ENCODE measurements around the gene FFAR3. TPM values are rescaled to one million over a fixed set of nuclear protein-coding genes. Genes with fewer than 3 reads are reported as not detected.
A peak's percentile ranks its signal among the peaks of the same experiment; 100 is the strongest.

Gene FFAR3
- total and polyA plus RNA-seq, 2 of the 13 experiments (the other 11 are each of a cell fraction or from before 2014, with no cell fraction given): not detected

DNA sequence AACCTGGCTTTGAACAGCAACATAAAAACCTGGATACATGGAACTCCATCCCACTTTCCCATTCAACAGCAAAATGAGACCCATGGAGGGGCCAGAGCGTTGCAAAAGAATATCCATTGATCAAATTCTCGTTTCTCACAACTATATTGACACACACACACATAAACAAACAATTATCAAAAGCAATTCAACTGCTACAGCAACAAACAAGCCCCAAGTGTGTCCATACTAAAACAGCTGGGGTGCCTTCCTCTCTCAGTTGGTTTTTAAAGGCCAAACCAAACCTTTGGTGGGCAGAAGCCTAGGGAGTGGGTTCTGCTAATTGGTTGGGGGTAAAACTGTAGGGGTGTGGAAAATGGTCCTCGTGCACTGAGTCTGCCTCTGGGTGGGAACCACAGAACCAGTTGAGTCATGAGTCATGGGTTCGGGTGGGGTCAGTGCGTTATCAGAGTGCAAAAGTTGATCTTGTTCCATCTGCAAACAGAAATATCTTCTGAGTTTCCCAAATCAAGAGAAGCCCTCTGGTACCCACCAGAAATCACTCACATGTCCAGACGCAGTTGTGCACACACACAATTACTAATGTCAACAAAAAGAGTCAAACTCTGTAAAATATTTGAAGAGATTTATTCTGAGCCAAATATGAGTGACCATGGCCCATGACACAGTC is 31.1 kb downstream of the FFAR3 start (continued):
- TF ChIP-seq EED (CRISPR knock-in tag; IDR thresholded peaks at IDR 0.05): no peak
- no peak for TF ChIP-seq MAZ (IDR thresholded peaks at IDR 0.05; ENCODE audit: borderline replicate concordance, low read depth, low read length)
- TF ChIP-seq MAZ (CRISPR knock-in tag; IDR thresholded peaks at IDR 0.05; ENCODE audit: low read depth): no peak
- TF ChIP-seq, protein P1, sequence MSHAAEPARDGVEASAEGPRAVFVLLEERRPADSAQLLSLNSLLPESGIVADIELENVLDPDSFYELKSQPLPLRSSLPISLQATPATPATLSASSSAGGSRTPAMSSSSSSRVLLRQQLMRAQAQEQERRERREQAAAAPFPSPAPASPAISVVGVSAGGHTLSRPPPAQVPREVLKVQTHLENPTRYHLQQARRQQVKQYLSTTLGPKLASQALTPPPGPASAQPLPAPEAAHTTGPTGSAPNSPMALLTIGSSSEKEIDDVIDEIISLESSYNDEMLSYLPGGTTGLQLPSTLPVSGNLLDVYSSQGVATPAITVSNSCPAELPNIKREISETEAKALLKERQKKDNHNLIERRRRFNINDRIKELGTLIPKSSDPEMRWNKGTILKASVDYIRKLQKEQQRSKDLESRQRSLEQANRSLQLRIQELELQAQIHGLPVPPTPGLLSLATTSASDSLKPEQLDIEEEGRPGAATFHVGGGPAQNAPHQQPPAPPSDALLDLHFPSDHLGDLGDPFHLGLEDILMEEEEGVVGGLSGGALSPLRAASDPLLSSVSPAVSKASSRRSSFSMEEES (CRISPR knock-in tag; IDR thresholded peaks at IDR 0.05): peak; percentile 70; the same call in 1 of the 2 replicates
- 0 out of 2 replicates have a peak, but pooled peaks have one; percentile 21 for TF ChIP-seq MEIS2 (CRISPR knock-in tag; IDR thresholded peaks at IDR 0.05)
- TF ChIP-seq ZNF230 (CRISPR knock-in tag; IDR thresholded peaks at IDR 0.05): no peak
- peak; percentile 80 for TF ChIP-seq PPARG (CRISPR knock-in tag; conservative IDR thresholded peaks at IDR 0.05)
- no peak for TF ChIP-seq ZSCAN22 (CRISPR knock-in tag; IDR thresholded peaks at IDR 0.05)
- TF ChIP-seq, protein P2, sequence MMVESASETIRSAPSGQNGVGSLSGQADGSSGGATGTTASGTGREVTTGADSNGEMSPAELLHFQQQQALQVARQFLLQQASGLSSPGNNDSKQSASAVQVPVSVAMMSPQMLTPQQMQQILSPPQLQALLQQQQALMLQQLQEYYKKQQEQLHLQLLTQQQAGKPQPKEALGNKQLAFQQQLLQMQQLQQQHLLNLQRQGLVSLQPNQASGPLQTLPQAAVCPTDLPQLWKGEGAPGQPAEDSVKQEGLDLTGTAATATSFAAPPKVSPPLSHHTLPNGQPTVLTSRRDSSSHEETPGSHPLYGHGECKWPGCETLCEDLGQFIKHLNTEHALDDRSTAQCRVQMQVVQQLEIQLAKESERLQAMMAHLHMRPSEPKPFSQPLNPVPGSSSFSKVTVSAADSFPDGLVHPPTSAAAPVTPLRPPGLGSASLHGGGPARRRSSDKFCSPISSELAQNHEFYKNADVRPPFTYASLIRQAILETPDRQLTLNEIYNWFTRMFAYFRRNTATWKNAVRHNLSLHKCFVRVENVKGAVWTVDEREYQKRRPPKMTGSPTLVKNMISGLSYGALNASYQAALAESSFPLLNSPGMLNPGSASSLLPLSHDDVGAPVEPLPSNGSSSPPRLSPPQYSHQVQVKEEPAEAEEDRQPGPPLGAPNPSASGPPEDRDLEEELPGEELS (CRISPR knock-in tag; IDR thresholded peaks at IDR 0.05): peak; percentile 56
- TF ChIP-seq TBL1XR1 (IDR thresholded peaks at IDR 0.05; ENCODE audit: borderline replicate concordance, low read length, partially characterized antibody): no peak
- peak; percentile 41; the same call in 1 of the 2 replicates for TF ChIP-seq TBX3 (IDR thresholded peaks at IDR 0.05; ENCODE audit: borderline replicate concordance)
- TF ChIP-seq TBP (CRISPR knock-in tag; IDR thresholded peaks at IDR 0.05): no peak
- no peak for TF ChIP-seq MBNL3 (CRISPR knock-in tag; conservative IDR thresholded peaks at IDR 0.05)
- TF ChIP-seq ZBTB20 (CRISPR knock-in tag; IDR thresholded peaks at IDR 0.05; ENCODE audit: borderline replicate concordance, low read depth): peak; percentile 36; the same call in 1 of the 2 replicates
- no peak for TF ChIP-seq ZSCAN25 (CRISPR knock-in tag; IDR thresholded peaks at IDR 0.05)
- no peak for TF ChIP-seq SPEN (CRISPR knock-in tag; IDR thresholded peaks at IDR 0.05; ENCODE audit: low read depth)
- TF ChIP-seq FOXA3 (CRISPR knock-in tag; IDR thresholded peaks at IDR 0.05): peak; percentile 14; the same call in 1 of the 2 replicates
- TF ChIP-seq JUN (CRISPR knock-in tag; IDR thresholded peaks at IDR 0.05): peak; percentile 36; the same call in 1 of the 2 replicates
- TF ChIP-seq HNF4G (IDR thresholded peaks at IDR 0.05; ENCODE audit: borderline replicate concordance, low read depth, low read length): peak; percentile 38; the same call in 1 of the 2 replicates
- no peak for TF ChIP-seq HNF4G (CRISPR knock-in tag; IDR thresholded peaks at IDR 0.05; ENCODE audit: borderline replicate concordance, low read depth)
- no peak for TF ChIP-seq ZSCAN30 (CRISPR knock-in tag; IDR thresholded peaks at IDR 0.05)
- TF ChIP-seq RAD51 (IDR thresholded peaks at IDR 0.05; ENCODE audit: borderline replicate concordance): no peak
- peak; percentile 67; the same call in 1 of the 2 replicates for TF ChIP-seq FOSL1 (CRISPR knock-in tag; IDR thresholded peaks at IDR 0.05; ENCODE audit: borderline replicate concordance)
- TF ChIP-seq, protein P3, sequence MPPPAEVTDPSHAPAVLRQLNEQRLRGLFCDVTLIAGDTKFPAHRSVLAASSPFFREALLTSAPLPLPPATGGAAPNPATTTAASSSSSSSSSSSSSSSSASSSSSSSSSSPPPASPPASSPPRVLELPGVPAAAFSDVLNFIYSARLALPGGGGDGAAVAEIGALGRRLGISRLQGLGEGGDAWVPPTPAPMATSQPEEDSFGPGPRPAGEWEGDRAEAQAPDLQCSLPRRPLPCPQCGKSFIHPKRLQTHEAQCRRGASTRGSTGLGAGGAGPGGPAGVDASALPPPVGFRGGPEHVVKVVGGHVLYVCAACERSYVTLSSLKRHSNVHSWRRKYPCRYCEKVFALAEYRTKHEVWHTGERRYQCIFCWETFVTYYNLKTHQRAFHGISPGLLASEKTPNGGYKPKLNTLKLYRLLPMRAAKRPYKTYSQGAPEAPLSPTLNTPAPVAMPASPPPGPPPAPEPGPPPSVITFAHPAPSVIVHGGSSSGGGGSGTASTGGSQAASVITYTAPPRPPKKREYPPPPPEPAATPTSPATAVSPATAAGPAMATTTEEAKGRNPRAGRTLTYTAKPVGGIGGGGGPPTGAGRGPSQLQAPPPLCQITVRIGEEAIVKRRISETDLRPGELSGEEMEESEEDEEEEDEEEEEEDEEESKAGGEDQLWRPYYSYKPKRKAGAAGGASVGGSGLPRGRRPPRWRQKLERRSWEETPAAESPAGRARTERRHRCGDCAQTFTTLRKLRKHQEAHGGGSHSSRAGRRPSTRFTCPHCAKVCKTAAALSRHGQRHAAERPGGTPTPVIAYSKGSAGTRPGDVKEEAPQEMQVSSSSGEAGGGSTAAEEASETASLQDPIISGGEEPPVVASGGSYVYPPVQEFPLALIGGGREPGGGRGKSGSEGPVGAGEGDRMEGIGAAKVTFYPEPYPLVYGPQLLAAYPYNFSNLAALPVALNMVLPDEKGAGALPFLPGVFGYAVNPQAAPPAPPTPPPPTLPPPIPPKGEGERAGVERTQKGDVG (CRISPR knock-in tag; IDR thresholded peaks at IDR 0.05; ENCODE audit: borderline replicate concordance): no peak
- peak; percentile 56; the same call in 1 of the 2 replicates for TF ChIP-seq ZNF644 (CRISPR knock-in tag; IDR thresholded peaks at IDR 0.05; ENCODE audit: low read depth)
